HFFc6 (cell line): ENCODE results near the gene TRAFD1. TPM values are rescaled to one million over a fixed set of nuclear protein-coding genes. Genes with fewer than 3 reads are reported as not detected.

ENCODE experiments used
- DNase-seq: peaks from one replicate; pipeline ENCODE4 v3.0.0-alpha.2; 2018
- H3K27ac Mint-ChIP-seq: 2 replicates; pipeline ENCODE4 v1.8.0; 2020; ENCODE audit warnings: mild to moderate bottlenecking, mixed read lengths
- H3K27me3 Mint-ChIP-seq: 2 replicates; pipeline ENCODE4 v1.8.0; 2021; ENCODE audit warnings: mild to moderate bottlenecking, moderate library complexity, mixed read lengths; ENCODE audit not compliant: insufficient read depth
- H3K36me3 Mint-ChIP-seq: 2 replicates; pipeline ENCODE4 v1.8.0; 2021; ENCODE audit warnings: low read depth, mixed read lengths
- H3K4me1 Mint-ChIP-seq: 2 replicates; pipeline ENCODE4 v1.8.0; 2020; ENCODE audit warnings: low read depth, mixed read lengths
- H3K4me3 Mint-ChIP-seq: 2 replicates; pipeline ENCODE4 v1.8.0; 2020; ENCODE audit warnings: mild to moderate bottlenecking, moderate library complexity, mixed read lengths
- H3K9me3 Mint-ChIP-seq: 2 replicates; pipeline ENCODE4 v1.8.0; 2020; ENCODE audit warnings: mild to moderate bottlenecking, mixed read lengths
- total RNA-seq, 6 experiments: library from RNA; stranded (reverse); fragmentation: NEBNext Ultra II Directional; extraction: Animal tissue kit (Norgen Biotek cat#: 25700); gene quantifications; 2 replicates in 1 of 6; 3 replicates in 5 of 6; pipeline ENCODE4 v1.2.3, GENCODE V29; 2021
- TF ChIP-seq, protein P1 (sequence below): fragments of 200-600 bp; sonication (generic); IDR thresholded peaks from 2 replicates; pipeline ENCODE4 v1.5.0; 2021; ENCODE audit warnings: antibody characterized with exemption, mild to moderate bottlenecking

The TRAFD1 gene
- total RNA-seq, 6 experiments from 2014 or later, result 22.8 to 25.1 (median 24.0) TPM

DNA sequence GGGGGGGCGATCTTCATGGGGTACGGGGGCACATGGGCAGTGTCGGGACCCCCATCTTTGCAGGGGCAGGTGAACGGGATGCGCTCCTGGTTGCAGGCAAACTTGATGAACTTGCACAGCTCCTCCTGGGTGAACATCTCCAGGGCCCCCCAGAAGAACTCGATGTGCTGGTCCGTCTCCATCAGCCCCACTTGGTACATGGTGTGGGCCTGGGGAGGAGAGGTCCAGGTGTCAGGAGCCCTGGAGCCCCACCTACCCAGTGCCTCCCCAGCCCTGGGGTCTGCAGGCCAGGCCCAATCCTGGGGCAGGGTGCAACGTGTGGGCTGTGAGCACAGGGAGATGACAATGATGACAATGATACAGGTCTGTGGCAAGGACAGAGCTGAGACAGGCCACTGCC lies 37.7 kb downstream of the TRAFD1 start:
- no peak overlapping the region for H3K4me3 Mint-ChIP-seq
- DNase-seq, result no peak
- H3K9me3 Mint-ChIP-seq, result no peaks in the 10 kb centered on the region
- H3K27me3 Mint-ChIP-seq, result peaks cover 6% of the 10 kb centered on the region
- TF ChIP-seq, protein P1, sequence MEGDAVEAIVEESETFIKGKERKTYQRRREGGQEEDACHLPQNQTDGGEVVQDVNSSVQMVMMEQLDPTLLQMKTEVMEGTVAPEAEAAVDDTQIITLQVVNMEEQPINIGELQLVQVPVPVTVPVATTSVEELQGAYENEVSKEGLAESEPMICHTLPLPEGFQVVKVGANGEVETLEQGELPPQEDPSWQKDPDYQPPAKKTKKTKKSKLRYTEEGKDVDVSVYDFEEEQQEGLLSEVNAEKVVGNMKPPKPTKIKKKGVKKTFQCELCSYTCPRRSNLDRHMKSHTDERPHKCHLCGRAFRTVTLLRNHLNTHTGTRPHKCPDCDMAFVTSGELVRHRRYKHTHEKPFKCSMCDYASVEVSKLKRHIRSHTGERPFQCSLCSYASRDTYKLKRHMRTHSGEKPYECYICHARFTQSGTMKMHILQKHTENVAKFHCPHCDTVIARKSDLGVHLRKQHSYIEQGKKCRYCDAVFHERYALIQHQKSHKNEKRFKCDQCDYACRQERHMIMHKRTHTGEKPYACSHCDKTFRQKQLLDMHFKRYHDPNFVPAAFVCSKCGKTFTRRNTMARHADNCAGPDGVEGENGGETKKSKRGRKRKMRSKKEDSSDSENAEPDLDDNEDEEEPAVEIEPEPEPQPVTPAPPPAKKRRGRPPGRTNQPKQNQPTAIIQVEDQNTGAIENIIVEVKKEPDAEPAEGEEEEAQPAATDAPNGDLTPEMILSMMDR, result no peak
- no peak overlapping the region for H3K27ac Mint-ChIP-seq
- no peaks in the 10 kb centered on the region for H3K4me1 Mint-ChIP-seq
- peaks cover 32% of the 10 kb centered on the region for H3K36me3 Mint-ChIP-seq

DNA sequence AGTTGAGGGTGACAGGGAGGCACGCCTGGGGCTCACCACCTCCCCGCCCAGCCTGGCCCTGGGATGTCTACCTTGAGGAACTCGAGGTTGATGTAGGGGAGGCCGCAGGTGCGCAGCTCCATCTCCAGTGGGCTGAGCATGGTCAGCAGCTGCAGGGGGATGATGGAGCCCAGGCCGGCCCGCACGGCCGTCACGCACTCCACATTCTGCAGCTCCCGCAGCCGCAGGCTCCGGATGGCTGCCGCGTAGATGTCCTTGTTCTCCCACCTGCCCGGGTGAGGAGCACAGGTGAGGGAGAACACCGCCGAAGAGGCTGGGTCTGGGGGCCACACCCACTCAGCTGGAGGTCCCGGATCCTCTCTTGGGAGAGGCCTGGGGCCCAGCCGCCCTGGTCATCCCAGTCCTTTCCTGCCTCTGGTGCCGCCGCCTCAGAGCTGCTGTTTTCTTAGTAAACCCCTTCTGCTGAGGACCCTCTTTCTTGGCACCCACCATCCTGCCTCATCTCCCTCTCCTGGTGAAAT lies 38.2 kb downstream of the TRAFD1 start:
- TF ChIP-seq, protein P1, result no peak
- Mint-ChIP-seq H3K4me3 (no peak overlapping the region), H3K36me3 (peaks cover 27% of the 10 kb centered on the region), H3K27ac (no peak overlapping the region), H3K27me3 (peaks cover 6% of the 10 kb centered on the region), H3K9me3 (no peaks in the 10 kb centered on the region), H3K4me1 (no peaks in the 10 kb centered on the region)
- no peak for DNase-seq

DNA sequence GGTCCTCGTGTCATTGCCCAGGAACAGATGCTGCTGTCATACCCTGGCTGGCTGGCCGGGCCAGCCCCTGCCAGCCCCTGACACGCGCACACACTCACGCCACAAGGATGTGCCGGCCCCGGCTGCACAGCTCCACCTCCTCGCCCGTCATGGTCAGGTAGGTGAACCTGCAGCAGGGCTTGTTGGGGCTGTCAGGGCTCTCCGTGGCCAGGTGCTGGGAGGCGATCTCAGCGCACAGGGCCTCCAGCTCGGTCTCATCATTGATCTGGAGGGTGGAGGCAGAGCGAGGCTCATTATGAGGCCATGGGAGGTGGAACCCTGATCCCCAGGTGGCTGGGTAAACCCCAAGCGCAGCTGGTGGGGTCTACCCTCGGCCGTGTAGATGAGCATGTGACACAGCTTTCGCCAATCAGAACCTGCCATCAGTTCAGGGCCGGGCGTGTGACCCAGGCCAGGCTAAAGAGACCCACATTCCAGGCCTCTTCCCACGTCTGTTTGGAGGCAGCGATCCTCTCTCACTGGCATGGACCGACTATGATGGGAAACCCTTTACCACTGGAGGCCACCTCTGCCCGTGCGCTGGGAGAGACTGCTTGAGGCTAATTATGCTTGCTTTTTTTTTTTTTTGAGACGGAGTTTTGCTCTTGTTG lies 38.8 kb downstream of the TRAFD1 start:
- H3K4me1 Mint-ChIP-seq, result no peaks in the 10 kb centered on the region
- peaks cover 6% of the 10 kb centered on the region for H3K27me3 Mint-ChIP-seq
- DNase-seq, result no peak
- TF ChIP-seq, protein P1, result no peak
- H3K9me3 Mint-ChIP-seq, result no peaks in the 10 kb centered on the region
- H3K4me3 Mint-ChIP-seq, result no peak overlapping the region
- H3K36me3 Mint-ChIP-seq, result peaks cover 21% of the 10 kb centered on the region
- no peak overlapping the region for H3K27ac Mint-ChIP-seq

DNA sequence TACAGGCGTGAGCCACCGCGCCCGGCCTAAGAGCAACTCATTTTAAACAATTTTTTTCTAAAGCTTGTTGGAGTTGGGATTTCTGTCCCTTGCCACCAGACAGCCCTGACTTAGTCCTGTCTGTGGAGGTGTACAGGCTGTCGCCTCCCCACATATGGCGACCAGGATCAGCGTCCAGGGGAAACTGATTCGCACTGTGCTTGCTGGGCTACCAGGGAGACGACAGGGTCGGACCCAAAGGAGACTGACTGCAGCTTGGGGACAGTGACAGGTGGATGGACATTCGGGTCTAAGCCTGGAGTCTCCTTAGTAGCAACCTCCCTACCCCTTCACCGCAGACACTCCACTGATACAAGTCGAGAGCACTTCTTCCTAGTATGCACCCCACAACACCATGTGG lies 40.3 kb downstream of the TRAFD1 start:
- TF ChIP-seq, protein P1, result no peak

DNA sequence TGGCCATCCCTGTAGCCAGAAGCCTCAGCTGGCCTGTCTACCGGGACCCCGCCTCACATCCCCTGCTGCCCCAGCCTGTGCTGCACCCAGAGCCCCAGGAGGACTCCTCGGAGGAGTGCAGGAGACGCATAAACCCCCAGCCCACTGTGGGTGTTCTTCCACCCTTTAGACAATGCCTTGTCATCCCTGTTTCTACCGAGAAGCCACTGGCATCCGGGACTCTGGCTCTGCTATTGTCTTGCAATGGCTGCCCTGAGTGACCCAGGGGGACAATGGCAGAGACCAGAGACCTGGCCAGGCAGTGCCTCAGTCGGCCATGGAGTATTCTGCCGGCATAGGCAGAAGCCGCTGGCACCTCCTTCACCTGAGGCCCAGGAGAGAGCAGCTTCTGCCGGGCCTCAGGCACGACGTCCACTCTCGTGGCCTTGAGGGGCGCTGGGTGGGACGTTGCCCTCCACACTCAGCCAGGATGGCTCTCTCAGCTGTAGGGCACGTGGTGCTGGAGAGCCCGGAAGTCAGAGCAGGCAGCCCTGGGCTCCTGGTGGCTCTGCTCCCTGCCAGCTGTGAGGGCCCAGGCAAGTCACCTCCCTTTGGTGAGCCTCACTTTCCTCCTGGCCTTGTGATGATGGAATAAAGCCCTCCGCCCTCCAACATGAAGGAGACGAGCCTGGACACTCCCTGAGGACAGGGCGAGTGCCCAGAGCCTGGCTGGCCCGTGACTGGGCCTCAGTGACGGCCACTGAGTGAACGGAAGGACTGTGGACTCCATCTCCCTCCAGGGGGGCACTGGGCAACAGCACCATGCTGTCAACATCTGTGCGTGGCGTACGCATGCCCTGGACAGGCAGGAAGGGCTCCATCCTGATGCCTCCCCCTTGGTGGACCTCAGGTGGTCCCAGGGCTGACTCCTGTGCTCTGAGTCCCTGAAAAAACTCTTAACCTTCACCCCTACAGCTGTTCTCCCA lies 41.0 kb downstream of the TRAFD1 start:
- TF ChIP-seq, protein P1, result no peak
- peaks cover 3% of the 10 kb centered on the region for H3K27me3 Mint-ChIP-seq
- H3K4me3 Mint-ChIP-seq, result no peak overlapping the region
- no peak overlapping the region for H3K27ac Mint-ChIP-seq
- DNase-seq, result no peak
- no peaks in the 10 kb centered on the region for H3K9me3 Mint-ChIP-seq
- peaks cover 7% of the 10 kb centered on the region for H3K4me1 Mint-ChIP-seq
- peaks cover 11% of the 10 kb centered on the region; the same call in 1 of the 2 replicates for H3K36me3 Mint-ChIP-seq

More for the DNA sequence above, 40.3 kb downstream of the TRAFD1 start:
- no peak for DNase-seq
- no peaks in the 10 kb centered on the region for H3K9me3 Mint-ChIP-seq
- peaks cover 4% of the 10 kb centered on the region for H3K27me3 Mint-ChIP-seq
- peaks cover 6% of the 10 kb centered on the region for H3K4me1 Mint-ChIP-seq
- no peak overlapping the region for H3K4me3 Mint-ChIP-seq
- H3K36me3 Mint-ChIP-seq, result peaks cover 11% of the 10 kb centered on the region; the same call in 1 of the 2 replicates
- no peak overlapping the region for H3K27ac Mint-ChIP-seq
